ENCODE data around the gene STARD10.

STARD10 gene

DNA sequence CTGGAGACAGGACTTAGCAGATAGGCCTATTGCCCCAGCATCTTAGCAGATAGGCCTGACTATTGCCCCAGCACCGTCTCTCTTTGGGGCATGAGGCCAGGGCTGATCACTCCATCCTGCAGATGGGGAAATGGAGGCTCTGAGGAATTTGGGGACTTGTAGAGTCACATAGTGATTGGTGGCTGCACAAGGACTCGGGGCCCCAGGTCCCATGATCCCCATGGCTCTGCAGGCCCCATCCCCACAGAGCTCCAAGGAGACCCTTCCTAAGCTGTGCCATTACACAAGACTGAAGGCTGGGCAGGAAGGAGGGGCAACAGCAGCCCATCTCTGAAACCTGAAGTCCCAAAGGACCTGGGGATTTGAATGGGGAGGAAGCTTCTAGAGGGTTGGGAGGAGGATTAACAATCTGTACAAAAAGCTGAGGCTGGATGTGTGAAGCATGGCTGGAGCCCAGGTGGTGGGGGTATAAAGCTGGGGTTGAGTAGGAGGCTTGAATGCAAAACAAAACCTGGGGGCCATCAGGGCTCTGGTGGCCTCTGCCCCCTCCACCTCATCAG lies 43.2 kb downstream of the STARD10 start:
- Histone ChIP-seq H3K4me3 (ENCODE audit: low read depth, low read length, poor library complexity, severe bottlenecking) (peak overlapping the region; percentile 84), H3K9ac (ENCODE audit: low read length) (peak overlapping the region; percentile 84; the same call in 1 of the 2 replicates), H3K79me2 (ENCODE audit: insufficient read depth, low read length) (no peaks in the 10 kb centered on the region), H3K4me2 (ENCODE audit: low read length) (peak overlapping the region; percentile 73), H3K4me1 (ENCODE audit: insufficient read depth, low read length, severe bottlenecking) (peaks cover 20% of the 10 kb centered on the region), H2AFZ (ENCODE audit: low read length) (no peak overlapping the region), H3K27ac (ENCODE audit: low read depth, low read length, poor library complexity, severe bottlenecking) (peak overlapping the region; percentile 34), H3K9me2 (ENCODE audit: low read depth, low read length) (no peaks in the 10 kb centered on the region), H4K20me1 (ENCODE audit: insufficient read depth, low read length) (no peaks in the 10 kb centered on the region), H3K9me3 (ENCODE audit: low read length) (no peaks in the 10 kb centered on the region), H3K36me3 (ENCODE audit: insufficient read depth, low read length) (0 out of 2 replicates have a peak, but pooled peaks cover 1% of the 10 kb centered on the region), H3K27me3 (ENCODE audit: insufficient read depth, low read length) (no peaks in the 10 kb centered on the region; the same call in 1 of the 2 replicates), H3F3A (ENCODE audit: insufficient read depth, low read length) (no peaks in the 10 kb centered on the region)
- TF ChIP-seq EZH2 (IDR thresholded peaks at IDR 0.05; ENCODE audit: borderline replicate concordance, low read length), result no peak
- TF ChIP-seq, protein P1, sequence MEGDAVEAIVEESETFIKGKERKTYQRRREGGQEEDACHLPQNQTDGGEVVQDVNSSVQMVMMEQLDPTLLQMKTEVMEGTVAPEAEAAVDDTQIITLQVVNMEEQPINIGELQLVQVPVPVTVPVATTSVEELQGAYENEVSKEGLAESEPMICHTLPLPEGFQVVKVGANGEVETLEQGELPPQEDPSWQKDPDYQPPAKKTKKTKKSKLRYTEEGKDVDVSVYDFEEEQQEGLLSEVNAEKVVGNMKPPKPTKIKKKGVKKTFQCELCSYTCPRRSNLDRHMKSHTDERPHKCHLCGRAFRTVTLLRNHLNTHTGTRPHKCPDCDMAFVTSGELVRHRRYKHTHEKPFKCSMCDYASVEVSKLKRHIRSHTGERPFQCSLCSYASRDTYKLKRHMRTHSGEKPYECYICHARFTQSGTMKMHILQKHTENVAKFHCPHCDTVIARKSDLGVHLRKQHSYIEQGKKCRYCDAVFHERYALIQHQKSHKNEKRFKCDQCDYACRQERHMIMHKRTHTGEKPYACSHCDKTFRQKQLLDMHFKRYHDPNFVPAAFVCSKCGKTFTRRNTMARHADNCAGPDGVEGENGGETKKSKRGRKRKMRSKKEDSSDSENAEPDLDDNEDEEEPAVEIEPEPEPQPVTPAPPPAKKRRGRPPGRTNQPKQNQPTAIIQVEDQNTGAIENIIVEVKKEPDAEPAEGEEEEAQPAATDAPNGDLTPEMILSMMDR (IDR thresholded peaks at IDR 0.05; ENCODE audit: low read length), result no peak

DNA sequence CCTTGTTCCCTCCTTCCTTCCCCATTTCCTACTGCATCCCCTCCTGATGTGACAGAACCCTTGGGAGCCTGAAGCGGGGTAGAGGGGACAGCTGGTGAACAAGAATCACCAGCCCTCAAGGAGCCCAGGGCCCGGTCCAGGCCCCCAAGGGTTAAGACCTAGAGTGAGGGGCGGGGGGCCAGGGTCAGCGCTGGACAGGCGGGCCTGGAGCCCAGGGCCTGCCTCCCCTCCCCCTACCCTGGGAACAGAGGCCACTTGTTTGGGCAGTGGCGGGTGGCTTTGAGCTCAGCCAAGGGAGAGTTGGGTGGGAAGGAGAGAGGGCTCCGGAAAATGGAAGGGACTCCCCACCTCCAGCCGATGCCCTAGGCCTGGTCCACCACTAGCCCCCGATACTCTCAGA lies 43.8 kb downstream of the STARD10 start:
- TF ChIP-seq EZH2 (IDR thresholded peaks at IDR 0.05; ENCODE audit: borderline replicate concordance, low read length), result no peak
- TF ChIP-seq, protein P1 (IDR thresholded peaks at IDR 0.05; ENCODE audit: low read length), result no peak
- H3K9me2 ChIP-seq (ENCODE audit: low read depth, low read length), result no peaks in the 10 kb centered on the region
- H3F3A ChIP-seq (ENCODE audit: insufficient read depth, low read length), result no peaks in the 10 kb centered on the region
- no peak overlapping the region for H3K9ac ChIP-seq (ENCODE audit: low read length)
- no peak overlapping the region for H3K4me2 ChIP-seq (ENCODE audit: low read length)
- H3K36me3 ChIP-seq (ENCODE audit: insufficient read depth, low read length), result 0 out of 2 replicates have a peak, but pooled peaks cover 4% of the 10 kb centered on the region
- H3K27ac ChIP-seq (ENCODE audit: low read depth, low read length, poor library complexity, severe bottlenecking), result no peak overlapping the region
- H3K9me3 ChIP-seq (ENCODE audit: low read length), result no peaks in the 10 kb centered on the region
- H2AFZ ChIP-seq (ENCODE audit: low read length), result no peak overlapping the region
- H3K4me3 ChIP-seq (ENCODE audit: low read depth, low read length, poor library complexity, severe bottlenecking), result no peak overlapping the region
- no peaks in the 10 kb centered on the region for H3K79me2 ChIP-seq (ENCODE audit: insufficient read depth, low read length)
- H3K4me1 ChIP-seq (ENCODE audit: insufficient read depth, low read length, severe bottlenecking), result peaks cover 20% of the 10 kb centered on the region
- H3K27me3 ChIP-seq (ENCODE audit: insufficient read depth, low read length), result no peaks in the 10 kb centered on the region
- H4K20me1 ChIP-seq (ENCODE audit: insufficient read depth, low read length), result no peaks in the 10 kb centered on the region

GRCh38 chr11:72747289-72747855 lies 46.5 kb downstream of the STARD10 start:
- Histone ChIP-seq H3K36me3 (ENCODE audit: insufficient read depth, low read length) (peaks cover 4% of the 10 kb centered on the region; the same call in 1 of the 2 replicates), H2AFZ (ENCODE audit: low read length) (no peak overlapping the region), H3K9ac (ENCODE audit: low read length) (no peak overlapping the region), H3K27ac (ENCODE audit: low read depth, low read length, poor library complexity, severe bottlenecking) (no peak overlapping the region), H3K4me2 (ENCODE audit: low read length) (no peak overlapping the region), H3K27me3 (ENCODE audit: insufficient read depth, low read length) (no peaks in the 10 kb centered on the region), H3K9me2 (ENCODE audit: low read depth, low read length) (no peaks in the 10 kb centered on the region), H3K4me1 (ENCODE audit: insufficient read depth, low read length, severe bottlenecking) (peaks cover 32% of the 10 kb centered on the region), H3K79me2 (ENCODE audit: insufficient read depth, low read length) (no peaks in the 10 kb centered on the region), H4K20me1 (ENCODE audit: insufficient read depth, low read length) (no peaks in the 10 kb centered on the region), H3K4me3 (ENCODE audit: low read depth, low read length, poor library complexity, severe bottlenecking) (no peak overlapping the region), H3F3A (ENCODE audit: insufficient read depth, low read length) (no peaks in the 10 kb centered on the region), H3K9me3 (ENCODE audit: low read length) (no peaks in the 10 kb centered on the region)
- TF ChIP-seq, protein P1 (IDR thresholded peaks at IDR 0.05; ENCODE audit: low read length), result no peak
- TF ChIP-seq EZH2 (IDR thresholded peaks at IDR 0.05; ENCODE audit: borderline replicate concordance, low read length), result no peak
